ENCODE results near the gene NUDT22.
"Not testable (repeated sequence)": the region's sequence is repeated elsewhere in the genome, so short reads cannot be mapped to it uniquely, and the experiment has no call there.

The NUDT22 gene

GRCh38 chr11:64241491-64242374 is 15.7 kb downstream of the NUDT22 start:
- peak; percentile 9 for TF ChIP-seq CTCF (IDR thresholded peaks at IDR 0.05; ENCODE audit: low read depth, low read length, missing control alignments)
- peak; percentile 92 for DNase-seq (ENCODE audit: low read depth)
- H3K4me3 ChIP-seq (ENCODE audit: low read depth, low read length) = peak overlapping the region; percentile 94

GRCh38 chr11:64243236-64243854 is 17.3 kb downstream of the NUDT22 start:
- no peak for TF ChIP-seq CTCF (IDR thresholded peaks at IDR 0.05; ENCODE audit: low read depth, low read length, missing control alignments)
- no peak for DNase-seq (ENCODE audit: low read depth)
- no peak overlapping the region; the same call in 1 of the 2 replicates for H3K4me3 ChIP-seq (ENCODE audit: low read depth, low read length)

- no peak for DNase-seq (ENCODE audit: low read depth)
- no peak for TF ChIP-seq CTCF (IDR thresholded peaks at IDR 0.05; ENCODE audit: low read depth, low read length, missing control alignments)
- no peak overlapping the region for H3K4me3 ChIP-seq (ENCODE audit: low read depth, low read length)
Measured at GRCh38 chr11:64244107-64244506, 18.0 kb downstream of the NUDT22 start.

GRCh38 chr11:64244966-64245365 is 18.9 kb downstream of the NUDT22 start:
- no peak for TF ChIP-seq CTCF (IDR thresholded peaks at IDR 0.05; ENCODE audit: low read depth, low read length, missing control alignments)
- peak overlapping the region; percentile 86 for H3K4me3 ChIP-seq (ENCODE audit: low read depth, low read length)
- DNase-seq (ENCODE audit: low read depth) = no peak

DNA sequence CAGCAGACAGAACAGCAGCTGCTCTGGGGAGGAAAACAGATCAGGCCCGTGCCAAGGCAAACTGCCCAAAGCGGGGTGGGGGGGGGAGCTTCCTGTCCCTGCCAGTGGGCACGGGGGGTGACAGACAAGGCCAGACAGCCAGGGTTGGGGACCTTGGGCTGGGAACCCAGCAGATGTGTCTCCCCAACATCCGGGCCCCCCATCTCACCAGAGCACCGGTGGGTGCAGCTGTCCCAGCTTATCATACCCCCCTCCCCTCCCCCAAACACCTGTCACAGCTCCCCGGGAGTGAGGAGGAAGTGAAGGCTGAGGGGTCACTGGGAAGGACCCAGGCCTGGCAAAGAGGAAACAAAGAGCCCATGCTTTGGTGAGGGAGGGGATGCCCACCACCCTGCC is 19.3 kb downstream of the NUDT22 start:
- H3K4me3 ChIP-seq (ENCODE audit: low read depth, low read length) = peak overlapping the region; percentile 86
- TF ChIP-seq CTCF (IDR thresholded peaks at IDR 0.05; ENCODE audit: low read depth, low read length, missing control alignments) = no peak
- DNase-seq (ENCODE audit: low read depth) = no peak

DNA sequence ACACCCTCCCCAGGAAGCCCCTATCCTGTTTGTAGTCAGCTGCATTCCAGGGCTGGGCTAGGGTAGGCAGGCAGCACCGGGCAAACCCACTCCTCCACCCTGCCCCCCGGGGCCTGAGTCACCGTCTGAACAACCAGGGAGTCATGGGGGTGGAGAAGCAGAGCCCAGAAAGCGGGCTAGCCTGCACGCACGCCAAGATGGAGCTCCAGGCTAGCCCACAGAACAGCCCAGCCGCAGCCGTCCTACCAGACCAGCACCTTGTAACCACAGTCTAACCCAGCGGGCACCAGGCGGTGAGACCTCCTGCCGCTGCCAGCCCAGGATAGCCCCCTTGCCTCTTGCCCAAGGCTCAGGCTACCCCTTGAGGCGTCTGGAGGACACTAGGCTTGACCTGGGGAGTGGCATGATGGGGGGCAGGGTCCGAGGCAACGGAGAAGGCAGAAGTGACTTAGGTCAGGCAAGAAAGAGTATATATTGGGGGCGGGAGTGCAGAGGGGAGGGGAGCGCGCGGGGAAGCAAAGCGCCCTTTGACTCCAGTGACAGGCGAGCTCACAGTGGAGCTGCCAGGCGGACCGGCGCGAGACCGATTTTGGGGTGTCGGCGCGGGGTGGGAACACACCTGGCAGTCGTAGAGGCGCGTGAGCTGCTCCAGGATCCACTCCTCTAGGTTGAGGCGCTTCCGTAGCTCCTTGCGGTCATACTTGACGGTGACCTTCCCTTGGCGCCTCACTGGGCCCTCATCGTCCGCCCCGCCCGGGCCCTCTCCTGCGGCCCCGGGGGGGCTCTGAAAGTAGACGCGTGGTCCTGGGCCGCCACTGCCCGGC is 19.9 kb downstream of the NUDT22 start:
- no peak for DNase-seq (ENCODE audit: low read depth)
- no peak for TF ChIP-seq CTCF (IDR thresholded peaks at IDR 0.05; ENCODE audit: low read depth, low read length, missing control alignments)
- peak overlapping the region; percentile 86 for H3K4me3 ChIP-seq (ENCODE audit: low read depth, low read length)

- peak overlapping the region; percentile 86 for H3K4me3 ChIP-seq (ENCODE audit: low read depth, low read length)
- not testable (repeated sequence) for DNase-seq (ENCODE audit: low read depth)
Measured at GRCh38 chr11:64246621-64246870, 20.5 kb downstream of the NUDT22 start.

Measured in GM12864 (cell line).